ENCODE data around the gene CHRNA5.

The CHRNA5 gene

GRCh38 chr15:78640527-78641101 lies 75.3 kb downstream of the CHRNA5 start:
- no peak for DNase-seq

- DNase-seq: no peak
These were observed 75.9 kb downstream of the CHRNA5 start, which contains the start of gene CHRNB4 for GRCh38 chr15:78641102-78641748. CHRNB4 (minus strand) TSS chr15:78641210; CDS start chr15:78641133, 77 bp downstream.

- DNase-seq: no peak
These were observed 76.5 kb downstream of the CHRNA5 start for GRCh38 chr15:78641749-78642275.

- no peak for DNase-seq
These were observed 77.0 kb downstream of the CHRNA5 start for GRCh38 chr15:78642331-78642730.
